ENCODE results near the gene RGL1. TPM values are rescaled to one million over a fixed set of nuclear protein-coding genes. Genes with fewer than 3 reads are reported as not detected.

Gene RGL1
- total RNA-seq, 1 donor, result 24.6 TPM

- Histone ChIP-seq H4K20me1 (ENCODE audit: insufficient read depth, low read length) (no peaks in the 10 kb centered on the region), H3K9me3 (ENCODE audit: low read depth, low read length) (no peaks in the 10 kb centered on the region), H3K27me3 (ENCODE audit: insufficient read depth, low read length) (no peaks in the 10 kb centered on the region), H3K36me3 (ENCODE audit: insufficient read depth, low read length) (peaks cover 6% of the 10 kb centered on the region), H3K4me2 (ENCODE audit: insufficient read depth, low read length) (no peak overlapping the region), H3K27ac (ENCODE audit: low read depth, low read length) (no peak overlapping the region), H3K4me1 (ENCODE audit: insufficient read depth, low read length) (peaks cover 10% of the 10 kb centered on the region), H3K4me3 (ENCODE audit: insufficient read depth, low read length) (no peak overlapping the region), H3K79me2 (ENCODE audit: insufficient read depth, low read length) (no peaks in the 10 kb centered on the region), H2AFZ (ENCODE audit: low read length) (no peak overlapping the region)
- no peak for TF ChIP-seq CTCF (IDR thresholded peaks at IDR 0.05; ENCODE audit: extremely low read depth, low read depth, low read length)
- DNase-seq (ENCODE audit: insufficient read length, low spot score, missing footprints), result no peak
Measured at GRCh38 chr1:183886083-183886828, 81.3 kb downstream of the RGL1 start.

GRCh38 chr1:183886853-183887252 is 81.9 kb downstream of the RGL1 start:
- Histone ChIP-seq H3K79me2 (ENCODE audit: insufficient read depth, low read length) (no peaks in the 10 kb centered on the region), H3K4me2 (ENCODE audit: insufficient read depth, low read length) (no peak overlapping the region), H4K20me1 (ENCODE audit: insufficient read depth, low read length) (no peaks in the 10 kb centered on the region), H3K4me3 (ENCODE audit: insufficient read depth, low read length) (no peak overlapping the region), H3K9me3 (ENCODE audit: low read depth, low read length) (no peaks in the 10 kb centered on the region), H3K36me3 (ENCODE audit: insufficient read depth, low read length) (peaks cover 6% of the 10 kb centered on the region), H3K27ac (ENCODE audit: low read depth, low read length) (no peak overlapping the region), H2AFZ (ENCODE audit: low read length) (no peak overlapping the region), H3K27me3 (ENCODE audit: insufficient read depth, low read length) (no peaks in the 10 kb centered on the region), H3K4me1 (ENCODE audit: insufficient read depth, low read length) (peaks cover 4% of the 10 kb centered on the region)
- no peak for TF ChIP-seq CTCF (IDR thresholded peaks at IDR 0.05; ENCODE audit: extremely low read depth, low read depth, low read length)
- no peak for DNase-seq (ENCODE audit: insufficient read length, low spot score, missing footprints)

GRCh38 chr1:183887826-183888819 is 83.2 kb downstream of the RGL1 start:
- DNase-seq (ENCODE audit: insufficient read length, low spot score, missing footprints), result no peak
- Histone ChIP-seq H3K4me3 (ENCODE audit: insufficient read depth, low read length) (no peak overlapping the region), H2AFZ (ENCODE audit: low read length) (no peak overlapping the region), H4K20me1 (ENCODE audit: insufficient read depth, low read length) (no peaks in the 10 kb centered on the region), H3K27me3 (ENCODE audit: insufficient read depth, low read length) (no peaks in the 10 kb centered on the region), H3K4me2 (ENCODE audit: insufficient read depth, low read length) (no peak overlapping the region), H3K79me2 (ENCODE audit: insufficient read depth, low read length) (no peaks in the 10 kb centered on the region), H3K9me3 (ENCODE audit: low read depth, low read length) (no peaks in the 10 kb centered on the region), H3K36me3 (ENCODE audit: insufficient read depth, low read length) (peaks cover 6% of the 10 kb centered on the region), H3K4me1 (ENCODE audit: insufficient read depth, low read length) (no peaks in the 10 kb centered on the region), H3K27ac (ENCODE audit: low read depth, low read length) (no peak overlapping the region)
- TF ChIP-seq CTCF (IDR thresholded peaks at IDR 0.05; ENCODE audit: extremely low read depth, low read depth, low read length), result no peak

GRCh38 chr1:183889095-183889494 is 84.2 kb downstream of the RGL1 start:
- Histone ChIP-seq H2AFZ (ENCODE audit: low read length) (no peak overlapping the region), H3K4me3 (ENCODE audit: insufficient read depth, low read length) (no peak overlapping the region), H3K4me2 (ENCODE audit: insufficient read depth, low read length) (no peak overlapping the region), H4K20me1 (ENCODE audit: insufficient read depth, low read length) (no peaks in the 10 kb centered on the region), H3K9me3 (ENCODE audit: low read depth, low read length) (no peaks in the 10 kb centered on the region), H3K79me2 (ENCODE audit: insufficient read depth, low read length) (no peaks in the 10 kb centered on the region), H3K27ac (ENCODE audit: low read depth, low read length) (no peak overlapping the region), H3K27me3 (ENCODE audit: insufficient read depth, low read length) (no peaks in the 10 kb centered on the region), H3K36me3 (ENCODE audit: insufficient read depth, low read length) (peaks cover 6% of the 10 kb centered on the region), H3K4me1 (ENCODE audit: insufficient read depth, low read length) (no peaks in the 10 kb centered on the region)
- TF ChIP-seq CTCF (IDR thresholded peaks at IDR 0.05; ENCODE audit: extremely low read depth, low read depth, low read length), result no peak
- DNase-seq (ENCODE audit: insufficient read length, low spot score, missing footprints), result no peak
